MCF 10A (cell line): Measurements from ENCODE around the gene LRCOL1. TPM values are rescaled to one million over a fixed set of nuclear protein-coding genes. Genes with fewer than 3 reads are reported as not detected.

ENCODE experiments used
- BruUV-seq: library from RNA; stranded (reverse); fragments of 400-500 nt; replicated peaks from 2 replicates; lab custom pipeline; 2021; lab: Mats Ljungman, UMichigan
- CTCF ChIA-PET: fragments of 300-600 bp; sonication (Branson Sonifier 250); formaldehyde crosslinking; extraction: SDS; loops from one replicate; lab custom pipeline; 2021; ENCODE audit warnings: antibody characterized with exemption, inconsistent platforms; lab: Yijun Ruan, JAX
- POLR2A ChIA-PET: fragments of 300-600, 350-650 bp; sonication (Branson Sonifier 250); formaldehyde crosslinking; extraction: SDS; loops from one replicate; lab custom pipeline; 2020; ENCODE audit warnings: antibody characterized with exemption, inconsistent platforms; lab: Yijun Ruan, JAX
- DNase-seq: peaks from one replicate; pipeline ENCODE4 v3.0.0-alpha.2; 2018; ENCODE audit not compliant: unreplicated experiment
- H3K27ac Mint-ChIP-seq: one replicate; pipeline ENCODE4 v1.8.0; 2022; ENCODE audit warnings: mild to moderate bottlenecking, low read depth, mixed read lengths; ENCODE audit not compliant: unreplicated experiment
- H3K27me3 Mint-ChIP-seq: one replicate; pipeline ENCODE4 v1.8.0; 2022; ENCODE audit warnings: mixed read lengths; ENCODE audit not compliant: insufficient read depth, unreplicated experiment
- H3K36me3 Mint-ChIP-seq: one replicate; pipeline ENCODE4 v1.8.0; 2022; ENCODE audit warnings: mild to moderate bottlenecking, moderate library complexity, mixed read lengths; ENCODE audit not compliant: insufficient read depth, unreplicated experiment
- H3K4me1 Mint-ChIP-seq: one replicate; pipeline ENCODE4 v1.8.0; 2022; ENCODE audit warnings: mixed read lengths; ENCODE audit not compliant: insufficient read depth, unreplicated experiment
- H3K4me3 Mint-ChIP-seq: one replicate; pipeline ENCODE4 v1.8.0; 2022; ENCODE audit warnings: mild to moderate bottlenecking, moderate library complexity, mixed read lengths; ENCODE audit not compliant: unreplicated experiment
- H3K9me3 Mint-ChIP-seq: one replicate; pipeline ENCODE4 v1.8.0; 2022; ENCODE audit warnings: mixed read lengths; ENCODE audit not compliant: unreplicated experiment
- CTCF ChIP-seq: fragments of 200-600 bp; IDR thresholded peaks from one replicate; pipeline ENCODE4 v1.8.0; 2022; ENCODE audit warnings: antibody characterized with exemption, mild to moderate bottlenecking; ENCODE audit not compliant: unreplicated experiment
- intact Hi-C: fragments of 100-400 bp; cut with micrococcal nuclease; formaldehyde crosslinking; loops from 2 replicates; pipeline ENCODE4 v1.14.1; 2022
- total RNA-seq: library from RNA; stranded (reverse); gene quantifications from 2 replicates; pipeline ENCODE4 v1.2.3, GENCODE V29; 2022

Gene LRCOL1
- total RNA-seq, 1 experiment from 2014 or later, result not detected

GRCh38 chr12:132620899-132621656 lies 10.7 kb upstream of the LRCOL1 start:
- H3K27me3 Mint-ChIP-seq, result peaks cover 20% of the 10 kb centered on the region
- no TSS peak for BruUV-seq
- no peaks in the 10 kb centered on the region for H3K9me3 Mint-ChIP-seq
- peaks cover 11% of the 10 kb centered on the region for H3K36me3 Mint-ChIP-seq
- no peak overlapping the region for H3K27ac Mint-ChIP-seq
- ChIA-PET CTCF (interaction anchor here (0.6 kb wide), 1 partner anchor 12 kb away, joined by 3 read pairs; no protein-coding TSS in a partner anchor), POLR2A (interaction anchor here (1.2 kb wide), 1 partner anchor 11 kb away, joined by 4 read pairs; no protein-coding TSS in a partner anchor)
- intact Hi-C loops, result no loop called here
- TF ChIP-seq CTCF, result no peak
- peaks cover 10% of the 10 kb centered on the region for H3K4me1 Mint-ChIP-seq
- no peak for DNase-seq
- H3K4me3 Mint-ChIP-seq, result no peak overlapping the region

GRCh38 chr12:132620113-132620898 lies 9.9 kb upstream of the LRCOL1 start:
- Mint-ChIP-seq H3K9me3 (no peaks in the 10 kb centered on the region), H3K4me1 (peaks cover 10% of the 10 kb centered on the region), H3K27ac (no peak overlapping the region), H3K27me3 (peaks cover 28% of the 10 kb centered on the region), H3K36me3 (peaks cover 7% of the 10 kb centered on the region), H3K4me3 (no peak overlapping the region)
- no peak for DNase-seq
- intact Hi-C loops, result no loop called here
- BruUV-seq, result no TSS peak
- ChIA-PET CTCF (interaction anchor here (0.6 kb wide), 1 partner anchor 12 kb away, joined by 3 read pairs; no protein-coding TSS in a partner anchor), POLR2A (no interaction called here)
- TF ChIP-seq CTCF, result no peak

DNA sequence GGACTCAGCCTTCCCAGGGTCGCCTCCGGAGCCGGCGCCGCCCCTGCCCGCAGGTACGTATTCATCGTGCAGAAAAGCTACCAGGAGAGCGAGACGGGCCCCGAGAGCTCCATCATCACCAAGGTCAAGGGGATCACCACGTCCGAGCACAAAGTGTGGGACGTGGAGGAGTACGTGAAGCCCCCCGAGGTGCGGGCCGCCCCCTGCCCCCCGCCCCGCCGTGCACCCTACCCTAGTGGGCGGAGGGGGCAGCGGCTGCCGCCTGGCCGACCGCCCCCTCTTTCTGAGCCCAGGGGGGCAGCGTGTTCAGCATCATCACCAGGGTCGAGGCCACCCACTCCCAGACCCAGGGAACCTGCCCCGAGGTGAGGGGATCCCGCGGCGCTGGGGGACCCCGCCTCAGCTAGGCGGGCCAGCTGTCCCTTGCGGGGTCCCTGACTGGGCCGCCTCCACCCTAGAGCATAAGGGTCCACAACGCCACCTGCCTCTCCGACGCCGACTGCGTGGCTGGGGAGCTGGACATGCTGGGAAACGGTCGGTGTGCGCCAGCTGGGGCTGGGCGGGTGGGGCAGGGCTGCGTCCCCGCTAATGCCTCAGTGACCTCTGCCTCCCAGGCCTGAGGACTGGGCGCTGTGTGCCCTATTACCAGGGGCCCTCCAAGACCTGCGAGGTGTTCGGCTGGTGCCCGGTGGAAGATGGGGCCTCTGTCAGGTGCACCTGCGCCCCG lies 9.2 kb upstream of the LRCOL1 start:
- peaks cover 5% of the 10 kb centered on the region for H3K36me3 Mint-ChIP-seq
- POLR2A ChIA-PET, result no interaction called here
- H3K27me3 Mint-ChIP-seq, result peaks cover 35% of the 10 kb centered on the region

More for the DNA sequence above, 9.2 kb upstream of the LRCOL1 start:
- BruUV-seq, result no TSS peak
- Mint-ChIP-seq H3K4me3 (no peak overlapping the region), H3K4me1 (peaks cover 10% of the 10 kb centered on the region), H3K27ac (no peak overlapping the region), H3K9me3 (no peaks in the 10 kb centered on the region)
- TF ChIP-seq CTCF, result no peak
- DNase-seq, result no peak
- CTCF ChIA-PET, result no interaction called here
- intact Hi-C loops, result loop anchor here (10.0 kb wide), 1 partner anchor 465 kb away; no protein-coding TSS in a partner anchor
